ENCODE data around the gene RNF126.
A peak's percentile ranks its signal among the peaks of the same experiment; 100 is the strongest.
"Not testable (repeated sequence)": the region's sequence is repeated elsewhere in the genome, so short reads cannot be mapped to it uniquely, and the experiment has no call there.

The RNF126 gene

DNA sequence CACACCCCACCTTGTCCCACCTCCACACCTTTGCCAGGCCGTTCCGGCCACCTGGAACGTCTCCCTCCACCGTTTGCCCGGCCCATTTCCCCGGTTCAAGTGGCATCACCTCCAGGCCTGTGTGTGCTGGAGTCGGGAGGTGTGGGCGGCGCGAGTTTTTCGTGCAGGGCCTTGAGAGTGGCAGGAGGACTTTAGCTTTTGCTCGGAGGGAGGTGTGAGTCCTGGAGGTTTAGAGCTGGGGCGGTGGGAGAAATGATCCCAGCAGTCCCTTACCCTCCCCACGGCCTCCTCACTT lies 41.4 kb upstream of the RNF126 start:
- WGBS (ENCODE audit: insufficient coverage): 8% methylated on average over 6 of the region's 14 CpGs
- no peaks in the 10 kb centered on the region for H3K36me3 ChIP-seq (ENCODE audit: control insufficient read depth in 4 of 4, insufficient read depth in 4 of 4, low read length in 3 of 4)
- no peaks in the 10 kb centered on the region for H3K27me3 ChIP-seq (replicated peaks in 2 of 5; ENCODE audit: control insufficient read depth in 4 of 5, insufficient read depth in 5 of 5, low read length in 4 of 5)
- peak overlapping the region in 5 of 7 experiments; percentile 38 to 71 (median 60) for H3K4me3 ChIP-seq (ENCODE audit: control insufficient read depth in 1 of 7, extremely low read depth in 1 of 7, insufficient read depth in 4 of 7, low read depth in 2 of 7, low read length in 6 of 7)
- H3K27ac ChIP-seq (ENCODE audit: insufficient read depth in 1 of 2, low read depth in 1 of 2, low read length in 2 of 2, poor library complexity in 1 of 2, severe bottlenecking in 2 of 2): no peak overlapping the region
- peaks cover 0 to 2% (median 0%) of the 10 kb centered on the region in 5 experiments for H3K9me3 ChIP-seq (ENCODE audit: control extremely low read depth in 1 of 5, control insufficient read depth in 4 of 5, insufficient read depth in 2 of 5, low read depth in 1 of 5, low read length in 4 of 5)
- ChIA-PET CTCF (interaction anchor here (0.9 to 2.2 kb wide), 10 partner anchors 13 to 34 kb away, joined by 3 to 13 read pairs (median 6); no protein-coding TSS in a partner anchor), POLR2A (interaction anchor here (0.7 to 2.7 kb wide), 7 partner anchors 9 to 132 kb away, joined by 3 to 20 read pairs (median 3); partner anchors contain the start of genes BSG and PRSS57)
- peaks cover 0 to 39% (median 35%) of the 10 kb centered on the region in 4 experiments for H3K4me1 ChIP-seq (ENCODE audit: control extremely low read depth in 1 of 4, control insufficient read depth in 4 of 4, insufficient read depth in 4 of 4, low read length in 3 of 4)
- no peak for DNase-seq

DNA sequence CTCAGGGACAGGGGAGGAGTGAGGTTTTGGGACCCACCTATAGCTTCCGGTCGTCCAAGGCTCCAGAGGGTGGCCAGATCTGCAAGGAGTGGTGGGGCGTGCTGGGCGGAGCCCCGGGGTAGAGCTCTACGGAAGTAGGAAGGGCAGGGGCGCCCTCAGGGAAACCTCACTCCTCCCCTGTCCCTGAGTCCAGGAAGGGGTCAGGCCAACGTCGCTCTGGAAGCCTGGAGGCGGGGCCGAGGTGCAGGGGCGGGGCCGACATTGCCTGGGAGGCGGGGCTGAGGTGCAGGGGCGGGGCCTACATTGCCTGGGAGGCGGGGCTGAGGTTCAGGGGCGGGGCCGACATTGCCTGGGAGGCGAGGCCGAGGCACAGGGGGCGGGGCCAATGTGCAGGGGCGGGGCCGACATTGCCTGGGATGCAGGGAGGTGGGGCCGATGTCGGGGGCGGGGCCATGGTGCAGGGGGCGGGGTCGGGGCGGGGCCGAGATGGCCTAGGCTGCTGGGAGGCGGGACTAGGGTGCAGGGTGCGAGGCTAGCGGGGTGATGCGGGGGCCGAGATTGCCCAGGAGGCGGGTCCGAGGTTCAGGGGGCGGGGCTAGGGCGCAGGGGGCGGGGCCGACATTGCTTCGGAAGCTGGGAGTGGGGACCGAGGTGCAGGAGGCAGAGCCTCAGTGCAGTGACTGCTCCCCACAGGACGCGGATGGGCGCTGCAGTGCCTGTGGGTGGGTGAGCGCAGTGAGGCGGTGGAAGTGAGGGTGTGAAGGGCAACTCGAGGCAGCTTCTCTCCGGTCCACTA lies 40.8 kb upstream of the RNF126 start:
- DNase-seq: peak; percentile 91 to 96 (median 95)
- whole genome bisulfite sequencing (ENCODE audit: insufficient coverage): 0% methylated on average over 20 of the region's 50 CpGs
- no peaks in the 10 kb centered on the region for H3K36me3 ChIP-seq (ENCODE audit: control insufficient read depth in 4 of 4, insufficient read depth in 4 of 4, low read length in 3 of 4)
- ChIA-PET POLR2A (interaction anchor here (0.6 to 2.7 kb wide), 9 partner anchors 8 to 131 kb away, joined by 3 to 20 read pairs (median 4); partner anchors contain the start of genes BSG and PRSS57), CTCF (interaction anchor here (0.6 to 2.2 kb wide), 13 partner anchors 13 to 363 kb away, joined by 3 to 13 read pairs (median 5); partner anchors contain the start of gene ARHGAP45)
- H3K27me3 ChIP-seq (replicated peaks in 2 of 5; ENCODE audit: control insufficient read depth in 4 of 5, insufficient read depth in 5 of 5, low read length in 4 of 5): no peaks in the 10 kb centered on the region
- H3K27ac ChIP-seq (ENCODE audit: insufficient read depth in 1 of 2, low read depth in 1 of 2, low read length in 2 of 2, poor library complexity in 1 of 2, severe bottlenecking in 2 of 2): peak overlapping the region in 1 of 2 experiments; percentile 76
- H3K9me3 ChIP-seq (ENCODE audit: control extremely low read depth in 1 of 5, control insufficient read depth in 4 of 5, insufficient read depth in 2 of 5, low read depth in 1 of 5, low read length in 4 of 5): peaks cover 0 to 2% (median 0%) of the 10 kb centered on the region in 5 experiments
- peaks cover 0 to 44% (median 37%) of the 10 kb centered on the region in 4 experiments for H3K4me1 ChIP-seq (ENCODE audit: control extremely low read depth in 1 of 4, control insufficient read depth in 4 of 4, insufficient read depth in 4 of 4, low read length in 3 of 4)
- peak overlapping the region; percentile 43 to 84 (median 67) for H3K4me3 ChIP-seq (ENCODE audit: control insufficient read depth in 1 of 7, extremely low read depth in 1 of 7, insufficient read depth in 4 of 7, low read depth in 2 of 7, low read length in 6 of 7)

DNA sequence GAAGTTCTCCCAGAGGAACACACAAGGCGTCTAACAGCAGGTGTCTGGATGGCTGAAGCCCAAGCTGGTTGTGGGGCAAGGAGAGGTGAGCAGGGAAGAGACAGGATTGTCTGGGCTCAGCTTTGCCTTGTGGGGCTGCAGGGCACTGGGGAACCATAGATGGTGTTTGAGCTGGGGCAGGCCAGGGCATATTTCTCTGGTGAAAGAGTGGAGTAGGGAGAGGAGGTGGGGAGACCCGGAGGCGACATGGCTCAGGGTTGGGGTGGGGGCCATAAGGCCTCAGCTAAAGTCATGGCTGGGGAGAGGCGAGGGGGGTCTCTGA lies 40.3 kb upstream of the RNF126 start:
- H3K27me3 ChIP-seq (replicated peaks in 2 of 5; ENCODE audit: control insufficient read depth in 4 of 5, insufficient read depth in 5 of 5, low read length in 4 of 5): no peaks in the 10 kb centered on the region
- no peak for DNase-seq
- WGBS (ENCODE audit: insufficient coverage): 17% methylated on average over 2 of the region's 4 CpGs
- ChIA-PET CTCF (interaction anchor here (0.6 to 2.2 kb wide), 8 partner anchors 14 to 364 kb away, joined by 3 to 13 read pairs (median 5); partner anchors contain the start of gene ARHGAP45), POLR2A (interaction anchor here (0.6 to 2.7 kb wide), 6 partner anchors 8 to 31 kb away, joined by 3 to 20 read pairs (median 6); partner anchors contain the start of gene PRSS57)
- H3K9me3 ChIP-seq (ENCODE audit: control extremely low read depth in 1 of 5, control insufficient read depth in 4 of 5, insufficient read depth in 2 of 5, low read depth in 1 of 5, low read length in 4 of 5): peaks cover 0 to 2% (median 0%) of the 10 kb centered on the region in 5 experiments
- H3K27ac ChIP-seq (ENCODE audit: insufficient read depth in 1 of 2, low read depth in 1 of 2, low read length in 2 of 2, poor library complexity in 1 of 2, severe bottlenecking in 2 of 2): peak overlapping the region in 1 of 2 experiments; percentile 76
- peak overlapping the region; percentile 43 to 84 (median 67) for H3K4me3 ChIP-seq (ENCODE audit: control insufficient read depth in 1 of 7, extremely low read depth in 1 of 7, insufficient read depth in 4 of 7, low read depth in 2 of 7, low read length in 6 of 7)
- peaks cover 0 to 45% (median 38%) of the 10 kb centered on the region in 4 experiments for H3K4me1 ChIP-seq (ENCODE audit: control extremely low read depth in 1 of 4, control insufficient read depth in 4 of 4, insufficient read depth in 4 of 4, low read length in 3 of 4)
- H3K36me3 ChIP-seq (ENCODE audit: control insufficient read depth in 4 of 4, insufficient read depth in 4 of 4, low read length in 3 of 4): no peaks in the 10 kb centered on the region

DNA sequence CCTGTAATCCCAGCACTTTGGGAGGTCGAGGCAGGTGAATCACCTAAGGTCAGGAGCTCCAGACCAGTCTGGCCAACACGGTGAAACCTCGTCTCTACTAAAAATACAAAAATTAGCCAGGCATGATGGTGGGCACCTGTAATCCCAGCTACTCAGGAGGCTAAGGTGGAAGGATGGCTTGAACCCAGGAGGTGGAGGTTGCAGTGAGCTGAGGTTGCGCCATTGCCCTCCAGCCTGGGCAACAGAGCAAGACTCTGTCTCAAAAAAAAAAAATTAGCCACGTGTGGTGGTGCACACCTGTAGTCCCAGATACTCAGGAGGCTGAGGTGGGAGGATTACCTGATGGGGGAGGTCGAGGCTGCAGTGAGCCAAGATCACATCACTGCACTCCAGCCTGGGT lies 39.8 kb upstream of the RNF126 start:
- ChIA-PET CTCF (interaction anchor here (0.7 to 2.2 kb wide), 5 partner anchors 14 to 33 kb away, joined by 3 to 13 read pairs (median 6); no protein-coding TSS in a partner anchor), POLR2A (interaction anchor here (0.6 to 2.7 kb wide), 6 partner anchors 7 to 34 kb away, joined by 3 to 20 read pairs (median 6); partner anchors contain the start of gene PRSS57)
- H3K27ac ChIP-seq (ENCODE audit: insufficient read depth in 1 of 2, low read depth in 1 of 2, low read length in 2 of 2, poor library complexity in 1 of 2, severe bottlenecking in 2 of 2): peak overlapping the region in 1 of 2 experiments; percentile 76
- DNase-seq; H3K36me3 ChIP-seq (ENCODE audit: control insufficient read depth in 4 of 4, insufficient read depth in 4 of 4, low read length in 3 of 4); H3K27me3 ChIP-seq (replicated peaks in 2 of 5; ENCODE audit: control insufficient read depth in 4 of 5, insufficient read depth in 5 of 5, low read length in 4 of 5); H3K9me3 ChIP-seq (ENCODE audit: control extremely low read depth in 1 of 5, control insufficient read depth in 4 of 5, insufficient read depth in 2 of 5, low read depth in 1 of 5, low read length in 4 of 5): not testable (repeated sequence)
- peaks cover 0 to 45% (median 37%) of the 10 kb centered on the region in 4 experiments for H3K4me1 ChIP-seq (ENCODE audit: control extremely low read depth in 1 of 4, control insufficient read depth in 4 of 4, insufficient read depth in 4 of 4, low read length in 3 of 4)
- 59% methylated on average over 3 of the region's 6 CpGs for WGBS (ENCODE audit: insufficient coverage)
- peak overlapping the region; percentile 43 to 84 (median 67) for H3K4me3 ChIP-seq (ENCODE audit: control insufficient read depth in 1 of 7, extremely low read depth in 1 of 7, insufficient read depth in 4 of 7, low read depth in 2 of 7, low read length in 6 of 7)

GRCh38 chr19:699885-700284 lies 36.9 kb upstream of the RNF126 start:
- not testable (repeated sequence) for H3K27ac ChIP-seq (ENCODE audit: insufficient read depth in 1 of 2, low read depth in 1 of 2, low read length in 2 of 2, poor library complexity in 1 of 2, severe bottlenecking in 2 of 2); H3K4me3 ChIP-seq (ENCODE audit: control insufficient read depth in 1 of 7, extremely low read depth in 1 of 7, insufficient read depth in 4 of 7, low read depth in 2 of 7, low read length in 6 of 7); H3K27me3 ChIP-seq (replicated peaks in 2 of 5; ENCODE audit: control insufficient read depth in 4 of 5, insufficient read depth in 5 of 5, low read length in 4 of 5); H3K36me3 ChIP-seq (ENCODE audit: control insufficient read depth in 4 of 4, insufficient read depth in 4 of 4, low read length in 3 of 4); H3K9me3 ChIP-seq (ENCODE audit: control extremely low read depth in 1 of 5, control insufficient read depth in 4 of 5, insufficient read depth in 2 of 5, low read depth in 1 of 5, low read length in 4 of 5)
- 55% methylated on average over 8 of the region's 14 CpGs for WGBS (ENCODE audit: insufficient coverage)
- ChIA-PET POLR2A (interaction anchor here (1.0 to 1.6 kb wide), 5 partner anchors 13 to 37 kb away, joined by 4 to 9 read pairs (median 4); partner anchors contain the start of gene RNF126), CTCF (interaction anchor here (1.0 to 1.6 kb wide), 3 partner anchors 31 to 38 kb away, joined by 3 to 4 read pairs (median 3); partner anchors contain the start of gene RNF126)
- peaks cover 0 to 63% (median 56%) of the 10 kb centered on the region in 4 experiments for H3K4me1 ChIP-seq (ENCODE audit: control extremely low read depth in 1 of 4, control insufficient read depth in 4 of 4, insufficient read depth in 4 of 4, low read length in 3 of 4)
- DNase-seq: peak; percentile 78 to 91 (median 90)

GRCh38 chr19:698529-698928 lies 35.5 kb upstream of the RNF126 start:
- H3K9me3 ChIP-seq (ENCODE audit: control extremely low read depth in 1 of 5, control insufficient read depth in 4 of 5, insufficient read depth in 2 of 5, low read depth in 1 of 5, low read length in 4 of 5); POLR2A ChIA-PET; H3K27me3 ChIP-seq (replicated peaks in 2 of 5; ENCODE audit: control insufficient read depth in 4 of 5, insufficient read depth in 5 of 5, low read length in 4 of 5); H3K36me3 ChIP-seq (ENCODE audit: control insufficient read depth in 4 of 4, insufficient read depth in 4 of 4, low read length in 3 of 4); H3K27ac ChIP-seq (ENCODE audit: insufficient read depth in 1 of 2, low read depth in 1 of 2, low read length in 2 of 2, poor library complexity in 1 of 2, severe bottlenecking in 2 of 2): not testable (repeated sequence)
- Histone ChIP-seq H3K4me1 (ENCODE audit: control extremely low read depth in 1 of 4, control insufficient read depth in 4 of 4, insufficient read depth in 4 of 4, low read length in 3 of 4) (peaks cover 0 to 67% (median 53%) of the 10 kb centered on the region in 4 experiments), H3K4me3 (ENCODE audit: control insufficient read depth in 1 of 7, extremely low read depth in 1 of 7, insufficient read depth in 4 of 7, low read depth in 2 of 7, low read length in 6 of 7) (peak overlapping the region in 2 of 7 experiments; percentile 50 to 70)
- 78% methylated on average over 9 of the region's 15 CpGs for WGBS (ENCODE audit: insufficient coverage)
- CTCF ChIA-PET: interaction anchor here (0.9 to 1.6 kb wide), 4 partner anchors 8 to 39 kb away, joined by 3 to 4 read pairs (median 3); no protein-coding TSS in a partner anchor
- peak in 1 of 3 donors; percentile 46 for DNase-seq
